Measurements from ENCODE around the gene CYP4X1. TPM values are rescaled to one million over a fixed set of nuclear protein-coding genes. Genes with fewer than 3 reads are reported as not detected.

Gene CYP4X1
- total RNA-seq, 1 experiment from 2014 or later = 0.44 TPM

DNA sequence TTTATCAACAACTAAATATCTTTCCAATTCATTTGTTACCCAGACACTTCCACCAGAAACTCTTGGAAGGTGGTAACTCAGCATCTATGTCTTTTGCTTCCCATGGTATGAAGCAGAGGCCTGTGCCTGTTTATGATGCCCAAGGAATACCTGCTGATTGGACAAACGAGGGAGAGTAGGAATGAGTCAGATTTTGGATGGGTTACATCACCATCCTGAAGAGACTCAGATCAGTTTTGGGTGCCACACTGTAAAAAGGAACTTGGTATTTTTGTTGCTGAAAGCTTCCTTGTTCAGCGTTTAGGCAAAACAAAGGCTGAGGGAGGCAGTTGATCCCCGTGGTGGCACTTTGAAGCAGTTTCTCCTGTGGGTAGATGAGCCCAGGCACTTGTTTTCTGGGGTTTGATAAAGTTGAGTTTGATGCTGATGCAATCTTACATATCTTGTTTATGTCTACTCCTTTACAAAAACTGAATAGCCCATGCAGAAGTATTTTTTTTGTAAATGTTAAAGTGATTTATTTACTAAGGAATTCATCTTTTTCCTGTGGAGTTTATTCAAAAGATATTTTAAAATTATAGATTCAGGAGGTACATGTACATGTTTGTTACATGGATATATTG lies 26.7 kb upstream of the CYP4X1 start:
- H3K9ac ChIP-seq (ENCODE audit: extremely low read depth, insufficient read length, low read length) = no peak overlapping the region
- TF ChIP-seq, protein P1, sequence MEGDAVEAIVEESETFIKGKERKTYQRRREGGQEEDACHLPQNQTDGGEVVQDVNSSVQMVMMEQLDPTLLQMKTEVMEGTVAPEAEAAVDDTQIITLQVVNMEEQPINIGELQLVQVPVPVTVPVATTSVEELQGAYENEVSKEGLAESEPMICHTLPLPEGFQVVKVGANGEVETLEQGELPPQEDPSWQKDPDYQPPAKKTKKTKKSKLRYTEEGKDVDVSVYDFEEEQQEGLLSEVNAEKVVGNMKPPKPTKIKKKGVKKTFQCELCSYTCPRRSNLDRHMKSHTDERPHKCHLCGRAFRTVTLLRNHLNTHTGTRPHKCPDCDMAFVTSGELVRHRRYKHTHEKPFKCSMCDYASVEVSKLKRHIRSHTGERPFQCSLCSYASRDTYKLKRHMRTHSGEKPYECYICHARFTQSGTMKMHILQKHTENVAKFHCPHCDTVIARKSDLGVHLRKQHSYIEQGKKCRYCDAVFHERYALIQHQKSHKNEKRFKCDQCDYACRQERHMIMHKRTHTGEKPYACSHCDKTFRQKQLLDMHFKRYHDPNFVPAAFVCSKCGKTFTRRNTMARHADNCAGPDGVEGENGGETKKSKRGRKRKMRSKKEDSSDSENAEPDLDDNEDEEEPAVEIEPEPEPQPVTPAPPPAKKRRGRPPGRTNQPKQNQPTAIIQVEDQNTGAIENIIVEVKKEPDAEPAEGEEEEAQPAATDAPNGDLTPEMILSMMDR (conservative IDR thresholded peaks at IDR 0.05) = no peak
- no peak overlapping the region for H3T11ph ChIP-seq (ENCODE audit: low read length)
- no peak overlapping the region for H3K56ac ChIP-seq (ENCODE audit: insufficient read length, low read depth, low read length)
- H4K8ac ChIP-seq (replicated peaks; ENCODE audit: insufficient read length, low read depth, low read length) = no peak overlapping the region
- no peak overlapping the region for H3K4ac ChIP-seq (ENCODE audit: low read depth, low read length)
- Mint-ChIP-seq H3K4me3 (no peak overlapping the region), H3K4me1 (peaks cover 10 to 20% of the 10 kb centered on the region in 2 experiments), H3K27me3 (ENCODE audit: low read depth) (peaks cover 8% of the 10 kb centered on the region), H3K27ac (no peak overlapping the region), H3K9me3 (no peaks in the 10 kb centered on the region), H3K36me3 (ENCODE audit: insufficient read depth in 1 of 3, low read depth in 3 of 3) (no peaks in the 10 kb centered on the region)
- H3K23me2 ChIP-seq (ENCODE audit: insufficient read length, low read depth, low read length, poor library complexity, severe bottlenecking) = no peaks in the 10 kb centered on the region
- no peak overlapping the region for H2AFZ ChIP-seq (ENCODE audit: low read length)
- H2BK20ac ChIP-seq (ENCODE audit: low read depth, low read length, poor library complexity, severe bottlenecking) = no peak overlapping the region
- H3K9me3 ChIP-seq (ENCODE audit: control insufficient read depth, low read depth, low read length) = no peaks in the 10 kb centered on the region
- H4K20me1 ChIP-seq (ENCODE audit: control insufficient read depth, insufficient read depth, insufficient read length) = no peaks in the 10 kb centered on the region
- H2BK12ac ChIP-seq (ENCODE audit: insufficient read length, low read depth, low read length) = no peak overlapping the region
- H2BK120ac ChIP-seq (ENCODE audit: low read depth, low read length, poor library complexity, severe bottlenecking) = no peak overlapping the region
- H3K79me1 ChIP-seq (ENCODE audit: insufficient read depth, low read depth, low read length, poor library complexity, severe bottlenecking) = no peaks in the 10 kb centered on the region
- H3K79me2 ChIP-seq (ENCODE audit: insufficient read depth, low read length) = no peaks in the 10 kb centered on the region; the same call in 1 of the 2 replicates
- no peak overlapping the region for H2BK5ac ChIP-seq (ENCODE audit: insufficient read length, low read length)
- H3K4me1 ChIP-seq (ENCODE audit: insufficient read depth, low read length) = no peaks in the 10 kb centered on the region; the same call in 1 of the 2 replicates
- H3K27ac ChIP-seq (ENCODE audit: insufficient read length, low read depth, low read length) = no peak overlapping the region
- no peak overlapping the region for H4K91ac ChIP-seq (ENCODE audit: insufficient read length, low read depth, low read length)
- no peak for DNase-seq
- no peak overlapping the region for H3K18ac ChIP-seq (ENCODE audit: insufficient read length, low read depth, low read length)
- no CpG with 5 or more reads among the region's 3 CpGs for WGBS (ENCODE audit: extremely low coverage, insufficient read length, low lambda C conversion rate)
- H2AK5ac ChIP-seq (ENCODE audit: insufficient read length, low read length) = no peak overlapping the region
- H3K23ac ChIP-seq (ENCODE audit: insufficient read length, low read depth, low read length) = no peak overlapping the region
- no peak overlapping the region for H2BK15ac ChIP-seq (ENCODE audit: low read depth, low read length)
- no peaks in the 10 kb centered on the region for H3K27me3 ChIP-seq (ENCODE audit: insufficient read depth, low read length)
- no peak overlapping the region for H4K5ac ChIP-seq (ENCODE audit: insufficient read length, low read depth, low read length)
- no peak overlapping the region for H3K4me2 ChIP-seq (ENCODE audit: insufficient read depth, insufficient read length, low read length)
- H3K14ac ChIP-seq (ENCODE audit: insufficient read depth, low read length) = no peak overlapping the region
